HG03571 (cell line): Measurements from ENCODE around the gene ACOX3.
"Not testable (repeated sequence)": the region's sequence is repeated elsewhere in the genome, so short reads cannot be mapped to it uniquely, and the experiment has no call there.

Source experiments
- ATAC-seq: cut with Tn5 transposase; IDR thresholded peaks from one replicate; pipeline ENCODE4 v1.9.1; 2021; ENCODE audit not compliant: unreplicated experiment

The ACOX3 gene

GRCh38 chr4:8390577-8390976 lies 49.9 kb downstream of the ACOX3 start:
- no peak for ATAC-seq

DNA sequence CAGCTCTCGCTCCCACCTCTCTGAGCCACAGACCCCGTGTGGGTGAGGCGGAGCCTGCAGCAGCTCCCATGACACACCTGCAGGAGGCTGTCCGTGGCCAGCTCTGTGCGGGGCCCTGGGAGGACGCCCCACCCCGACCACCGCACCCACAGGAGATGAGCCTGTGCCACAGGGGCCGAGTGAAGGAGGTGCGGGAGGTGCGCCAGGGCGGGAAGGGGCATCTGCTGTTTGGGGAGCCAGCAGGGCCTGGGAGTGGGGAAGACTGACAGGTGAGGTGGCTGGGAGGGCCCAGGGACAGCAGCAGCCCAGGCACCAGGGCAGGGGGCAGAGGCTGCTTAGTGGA lies 52.0 kb downstream of the ACOX3 start:
- no peak for ATAC-seq

- ATAC-seq: no peak
These were observed 52.7 kb downstream of the ACOX3 start for GRCh38 chr4:8387615-8388527.

DNA sequence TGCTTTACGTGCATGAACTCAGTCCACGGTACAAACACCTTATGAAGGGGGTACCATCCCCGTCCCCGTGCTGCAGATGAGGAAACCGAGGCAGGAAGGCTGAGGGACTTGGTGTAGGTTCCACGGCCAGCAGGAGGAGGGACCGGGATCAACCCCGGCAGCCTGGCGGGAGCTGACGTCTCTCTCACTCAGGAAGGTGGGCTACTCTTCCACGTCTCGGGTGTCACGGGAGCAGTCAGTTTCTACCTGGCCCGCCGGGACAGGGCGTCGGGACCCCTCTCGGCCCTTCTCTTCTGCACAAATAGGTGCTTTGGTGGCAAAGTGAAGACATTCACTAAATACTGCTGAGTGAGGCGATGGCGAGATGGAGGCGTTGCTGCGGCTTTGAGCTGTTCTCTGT lies 53.3 kb downstream of the ACOX3 start:
- no peak for ATAC-seq

- ATAC-seq: no peak
These were observed 53.8 kb downstream of the ACOX3 start for GRCh38 chr4:8386731-8387130.

GRCh38 chr4:8386131-8386530 lies 54.4 kb downstream of the ACOX3 start:
- not testable (repeated sequence) for ATAC-seq

- ATAC-seq: no peak
These were observed 54.9 kb downstream of the ACOX3 start for GRCh38 chr4:8385611-8386010.

DNA sequence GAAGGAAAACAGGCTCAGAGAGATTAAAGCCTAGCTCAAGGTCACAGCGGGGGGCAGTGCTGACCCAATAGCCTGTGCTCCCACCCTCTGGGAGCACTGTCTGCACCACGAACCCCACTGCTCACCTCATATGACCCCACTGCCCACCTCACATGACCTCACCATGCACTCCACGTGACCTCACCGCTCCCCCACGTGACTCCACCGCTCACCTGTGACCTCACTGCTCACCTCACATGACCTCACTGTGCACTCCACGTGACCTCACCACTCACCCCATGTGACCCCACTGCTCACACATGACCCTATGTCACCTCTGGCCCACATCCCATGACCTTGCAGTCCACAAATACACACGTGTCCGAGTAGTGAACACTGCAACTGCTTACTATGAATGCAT lies 55.4 kb downstream of the ACOX3 start:
- ATAC-seq: no peak

- ATAC-seq: no peak
These were observed 56.0 kb downstream of the ACOX3 start for GRCh38 chr4:8384397-8385060.

DNA sequence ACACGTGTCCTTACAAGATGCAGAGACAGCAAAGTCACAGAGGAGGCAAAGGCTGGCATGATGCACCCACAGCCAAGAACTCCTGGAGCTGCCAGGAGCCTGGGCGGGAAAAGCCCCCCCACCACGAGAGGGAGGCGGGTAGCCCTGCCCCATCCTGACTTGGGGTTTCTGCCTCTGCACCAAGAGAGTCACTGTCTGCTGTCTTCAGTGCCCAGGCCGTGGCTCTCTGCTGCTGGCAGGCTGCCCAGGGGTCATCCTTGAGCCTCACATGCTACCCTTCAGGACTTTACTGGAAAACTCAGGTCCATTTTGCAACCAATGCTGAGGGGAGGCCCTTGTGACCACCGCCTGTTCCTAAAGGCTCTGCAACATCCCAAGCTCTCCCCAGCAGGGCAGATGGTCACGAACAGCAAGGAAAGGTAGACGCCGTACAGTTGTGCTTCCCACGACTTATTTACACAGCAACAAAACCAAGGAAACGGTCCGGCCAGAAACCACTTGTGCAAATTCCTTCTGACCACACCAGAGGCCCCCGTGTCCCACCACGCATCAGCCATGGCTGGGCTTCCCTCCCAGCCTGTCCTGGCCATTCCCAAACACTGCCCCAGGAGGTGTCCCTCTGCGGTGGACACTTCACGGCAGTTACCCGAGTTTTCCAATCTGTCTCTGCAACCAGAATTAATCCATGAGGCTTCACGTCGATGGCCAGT lies 56.9 kb downstream of the ACOX3 start:
- no peak for ATAC-seq

GRCh38 chr4:8383016-8383415 lies 57.5 kb downstream of the ACOX3 start:
- ATAC-seq: no peak

DNA sequence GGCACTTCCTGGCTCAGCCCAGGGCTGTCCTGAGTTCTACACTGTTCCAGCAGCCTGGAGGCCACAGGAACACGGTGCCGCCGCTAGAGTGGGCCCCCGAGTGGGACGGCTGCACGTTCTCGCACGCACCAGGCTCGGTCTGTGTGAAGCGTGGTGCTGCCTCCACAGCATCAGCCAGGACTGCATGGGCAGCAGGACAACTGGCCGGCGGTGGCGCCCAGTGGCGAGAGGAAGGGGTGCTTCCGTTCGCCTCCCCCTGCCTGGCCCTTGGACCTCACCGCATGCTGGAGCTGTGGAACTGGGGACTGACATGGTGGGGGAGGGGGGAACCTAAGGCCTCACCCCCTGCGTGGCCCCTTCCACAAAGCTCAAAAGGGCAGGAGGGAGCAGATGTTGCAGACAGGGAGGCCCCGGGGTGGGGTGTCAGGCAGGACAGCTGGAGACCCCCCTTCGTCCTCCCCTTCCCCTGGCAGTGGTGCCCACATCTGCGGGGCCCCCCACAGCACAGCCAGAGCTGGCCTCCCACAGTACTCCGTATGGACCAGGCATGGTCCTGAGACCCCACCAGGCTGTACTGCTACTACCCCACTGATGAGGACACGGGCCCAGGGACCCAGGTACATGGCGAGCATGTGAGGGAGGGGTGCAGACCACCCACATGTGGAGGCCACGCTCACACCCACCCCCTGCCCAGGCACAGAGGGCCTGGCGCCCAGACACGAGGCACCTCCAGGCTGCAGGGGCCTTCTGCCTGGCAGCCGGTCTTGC lies 58.5 kb downstream of the ACOX3 start:
- ATAC-seq: no peak

DNA sequence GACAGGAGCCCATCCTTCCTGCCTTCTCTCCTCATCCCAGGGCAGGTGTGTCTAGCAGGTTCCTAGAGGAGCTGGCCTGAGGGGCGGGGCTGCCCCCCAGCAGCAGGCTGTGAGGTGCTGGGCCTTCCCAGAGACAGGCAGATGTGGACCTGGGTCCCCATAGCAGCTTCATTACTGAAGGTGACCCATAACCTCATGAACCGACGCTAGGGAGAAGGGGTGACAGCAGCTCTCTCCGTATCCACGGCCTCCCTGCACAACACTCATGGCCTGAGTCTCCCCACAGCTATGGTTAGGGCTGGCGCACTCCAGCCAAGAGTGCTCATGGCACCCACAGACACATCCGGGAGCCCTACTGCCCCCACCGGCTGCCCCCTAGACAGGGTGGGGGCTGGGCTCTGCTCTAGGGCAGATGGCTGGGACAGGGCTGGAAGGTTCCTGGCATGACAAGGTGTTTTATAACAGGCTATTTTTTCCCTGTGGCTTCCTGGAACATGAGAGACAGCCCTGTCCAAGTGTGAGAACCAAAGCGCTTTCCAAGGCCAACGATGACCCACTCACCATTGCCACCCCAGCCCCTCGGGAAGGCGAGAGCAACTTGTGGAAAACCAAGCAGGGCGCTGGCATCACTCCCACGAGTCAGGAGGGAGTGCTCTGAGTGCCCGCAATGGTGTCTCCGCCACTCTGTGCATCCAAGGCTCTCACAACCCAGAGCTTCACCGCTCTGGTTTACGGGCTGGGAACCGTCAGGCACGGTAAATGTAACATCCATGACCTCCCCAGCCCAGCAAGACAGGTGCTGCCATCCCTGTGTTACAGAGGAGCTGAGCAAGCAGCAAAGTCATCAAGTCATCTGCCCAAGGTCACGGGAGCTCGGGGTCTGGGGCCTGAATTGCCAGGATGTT lies 59.8 kb downstream of the ACOX3 start:
- ATAC-seq: no peak

DNA sequence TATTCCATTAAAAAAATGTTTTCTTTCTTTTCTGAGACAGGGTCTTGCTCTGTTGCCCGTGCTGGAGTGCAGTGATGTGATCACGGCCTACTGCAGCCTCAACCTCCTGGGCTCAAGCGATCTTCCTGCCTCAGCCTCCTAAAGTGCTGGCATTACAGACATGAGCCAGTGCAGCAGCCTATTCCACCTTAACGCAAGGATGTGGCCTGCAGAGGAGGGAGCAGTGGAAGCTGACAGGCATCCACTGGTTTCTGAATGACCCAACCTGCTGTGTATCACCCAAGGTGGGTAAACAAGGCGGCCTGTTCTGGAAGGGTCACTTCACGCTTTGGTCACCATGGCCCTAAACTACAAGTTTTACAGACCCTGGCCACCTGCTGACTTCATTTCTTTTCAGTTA lies 60.8 kb downstream of the ACOX3 start:
- ATAC-seq: no peak

DNA sequence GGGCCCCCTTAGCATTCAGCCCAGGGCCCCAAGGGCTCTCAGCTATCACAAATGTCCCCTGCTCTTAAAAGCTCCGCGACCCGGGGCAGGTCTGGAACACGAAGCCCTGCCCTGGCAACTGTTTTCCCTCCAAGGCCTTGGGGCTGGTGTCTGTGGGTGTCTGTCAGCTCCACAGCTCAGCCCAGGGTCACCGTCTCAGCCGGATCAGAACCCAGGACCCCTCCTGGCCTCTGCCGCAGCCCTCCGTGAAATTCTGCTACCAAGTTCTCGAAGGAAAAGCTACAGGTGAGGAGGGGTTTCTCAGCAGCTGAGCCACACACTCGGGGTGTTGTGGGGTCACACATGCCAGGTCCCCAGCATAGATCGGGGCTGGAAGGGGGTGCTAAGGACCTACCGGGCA lies 61.2 kb downstream of the ACOX3 start:
- no peak for ATAC-seq

GRCh38 chr4:8378776-8379175 lies 61.7 kb downstream of the ACOX3 start:
- no peak for ATAC-seq

DNA sequence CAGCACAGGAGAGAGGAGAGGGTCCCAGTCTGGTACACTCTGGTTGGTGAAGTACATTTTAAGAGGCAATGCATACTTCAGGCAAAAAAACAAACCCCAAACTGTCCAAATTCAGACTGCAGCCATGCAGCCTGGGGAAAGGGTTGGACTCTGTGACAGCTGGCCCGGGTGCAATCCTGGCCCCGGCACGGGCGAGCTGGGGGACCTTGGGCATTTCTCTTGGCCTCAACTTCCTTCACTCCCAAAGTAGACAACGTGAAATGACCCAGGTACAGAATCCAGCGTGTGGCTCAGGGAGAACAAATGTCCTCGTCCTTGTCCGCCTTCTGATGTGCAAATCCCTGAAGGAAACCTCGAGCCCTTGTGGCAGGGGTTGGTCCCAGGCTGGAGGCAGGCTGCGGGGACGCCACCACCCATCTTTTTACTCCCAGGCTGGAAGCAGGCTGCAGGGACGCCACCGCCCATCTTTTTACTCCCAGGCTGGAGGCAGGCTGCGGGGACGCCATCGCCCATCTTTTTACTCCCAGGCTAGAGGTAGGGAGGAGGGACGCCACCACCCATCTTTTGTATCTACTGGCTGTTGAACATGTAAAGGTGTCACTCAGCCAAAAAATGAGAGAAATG lies 62.3 kb downstream of the ACOX3 start:
- no peak for ATAC-seq

DNA sequence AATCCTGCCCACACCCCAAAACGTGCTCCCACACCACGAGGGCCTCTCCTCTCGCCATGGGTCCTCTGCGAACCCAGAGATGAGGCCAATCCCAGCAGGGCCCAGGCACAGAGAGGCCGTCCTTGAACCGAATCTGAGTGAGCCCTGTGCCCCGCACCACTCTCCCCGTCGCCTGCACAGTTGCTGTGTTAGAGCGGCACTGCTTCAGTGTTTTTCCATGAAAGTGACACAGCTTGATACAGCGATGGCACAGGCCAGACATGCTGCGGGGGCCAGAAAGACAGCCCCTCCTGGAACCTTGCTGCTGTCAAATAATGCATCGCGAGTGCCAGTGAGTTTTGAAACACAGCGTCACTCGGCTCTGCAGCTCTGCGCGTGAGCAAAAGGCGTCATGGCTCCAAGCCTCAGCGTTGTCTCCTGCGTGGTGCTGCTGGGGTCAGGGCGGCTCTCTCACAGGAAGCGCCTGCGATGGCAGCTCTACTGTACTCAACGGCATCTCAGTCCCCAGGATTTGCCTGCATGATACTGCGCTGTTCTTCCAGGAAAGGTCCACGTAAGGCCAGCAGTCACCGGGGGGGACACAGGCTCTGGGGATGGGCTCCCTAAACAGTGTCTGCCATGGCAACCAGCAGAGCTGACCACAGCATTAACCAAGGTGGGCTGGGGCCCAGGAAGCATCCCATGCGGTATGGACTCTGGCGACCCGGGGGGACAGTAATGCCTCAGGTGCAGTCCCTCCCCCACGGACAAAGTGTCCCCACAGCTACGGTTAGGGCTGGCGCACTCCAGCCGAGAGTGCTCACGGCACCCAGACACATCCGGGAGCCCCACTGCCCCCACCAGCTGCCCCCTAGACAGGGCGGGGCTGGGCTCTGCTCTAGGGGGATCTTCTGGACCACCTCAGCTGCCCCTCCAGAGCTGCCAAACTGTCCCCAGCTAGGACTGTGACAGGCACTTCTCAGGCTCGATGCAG lies 63.1 kb downstream of the ACOX3 start:
- no peak for ATAC-seq
